Measurements from ENCODE around the gene NUDT16L1. TPM values are rescaled to one million over a fixed set of nuclear protein-coding genes. Genes with fewer than 3 reads are reported as not detected.

NUDT16L1 gene
- total and polyA plus RNA-seq, 2 of the 4 experiments (the other 2 are of a cell fraction): 22.9 to 44.3 TPM

DNA sequence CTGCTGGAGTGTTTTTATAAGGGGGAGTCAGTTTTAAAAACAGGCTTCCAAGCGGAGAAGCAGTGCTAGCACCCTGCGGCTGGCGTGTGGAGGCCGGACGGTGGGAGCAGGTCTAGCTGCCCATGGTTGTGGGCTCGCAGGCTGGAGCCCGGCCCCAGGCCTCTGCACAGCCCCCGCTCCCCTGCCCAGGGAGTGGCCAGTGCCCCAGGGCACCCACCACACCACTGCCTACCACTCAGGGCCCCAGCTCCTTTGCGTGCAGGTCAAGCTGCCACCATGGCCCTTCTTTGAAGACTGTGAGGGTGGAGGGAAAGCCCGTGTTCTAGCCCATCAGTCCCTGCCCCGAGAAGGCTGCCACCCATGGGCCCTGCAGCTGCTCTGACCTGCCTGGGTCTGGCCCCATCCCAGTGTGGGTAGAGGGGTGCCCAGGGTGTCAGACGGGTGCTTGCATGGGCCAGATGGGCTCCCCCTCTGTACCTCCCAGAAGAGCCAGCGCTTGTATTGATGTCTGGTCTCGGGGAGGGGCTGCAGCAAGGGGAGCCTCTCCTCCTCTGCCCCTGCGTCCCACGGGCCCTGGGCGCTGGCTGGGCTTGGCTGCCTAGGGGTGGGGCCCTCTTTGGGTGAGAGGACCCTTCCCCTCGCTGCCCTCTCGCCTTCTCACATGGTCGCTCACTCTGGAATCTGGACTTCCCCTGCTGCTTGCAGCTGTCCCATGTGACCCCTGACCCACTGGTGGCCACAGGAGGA, 1.5 kb upstream of the NUDT16L1 start:
- no peak for ATAC-seq (ENCODE audit: low read depth)
- intact Hi-C loops (cut with micrococcal nuclease) (no loop called here), dilution Hi-C loops (cut with HindIII; ENCODE audit: low sequenced_read_pairs, unreplicated experiment) (no loop called here), in situ Hi-C loops (cut with MboI; ENCODE audit: low sequenced_read_pairs) (no loop called here)
- WGBS, 2 experiments (ENCODE audit: extremely low coverage in 2 of 2, insufficient read length in 1 of 2): 100% methylated on average over 3 of the region's 20 CpGs; no CpG with 5 or more reads in 1 of the 2 experiments
- peaks cover 0 to 26% of the 10 kb centered on the region in 2 experiments; a peak in 3 of 4 replicates for H3K79me1 ChIP-seq (ENCODE audit: low read depth in 1 of 2, low read length in 2 of 2)
- DNase-seq: no peak
- no peak overlapping the region for H4K5ac ChIP-seq (ENCODE audit: low read depth, low read length)
- H2AK5ac ChIP-seq (ENCODE audit: low read depth, low read length): no peak overlapping the region
- H2BK20ac ChIP-seq (ENCODE audit: low read depth, low read length): no peak overlapping the region
- H3K36me3 ChIP-seq (ENCODE audit: control insufficient read depth, insufficient read depth, low read length): peaks cover 30% of the 10 kb centered on the region
- H3K18ac ChIP-seq (ENCODE audit: low read depth, low read length): no peak overlapping the region
- H2AK9ac ChIP-seq (replicated peaks; ENCODE audit: low read depth, low read length, poor library complexity): no peak overlapping the region
- H4K8ac ChIP-seq (ENCODE audit: low read depth in 2 of 2, low read length in 2 of 2): no peak overlapping the region
- BruUV-seq (replicated peaks): no TSS peak
- H3K9ac ChIP-seq (ENCODE audit: low read depth, low read length): no peak overlapping the region
- no peak overlapping the region for H3K27ac ChIP-seq (ENCODE audit: insufficient read depth, low read length)
- no peak overlapping the region for H3K14ac ChIP-seq (replicated peaks; ENCODE audit: low read depth, low read length)
- no peak overlapping the region for H3K4ac ChIP-seq (ENCODE audit: low read depth, low read length)
- CTCF ChIA-PET: interaction anchor here (0.6 kb wide), 1 partner anchor 206 kb away, joined by 3 read pairs; no protein-coding TSS in a partner anchor
- no peak overlapping the region for H2BK5ac ChIP-seq (ENCODE audit: low read depth, low read length, poor library complexity, severe bottlenecking)
- H4K20me1 ChIP-seq (ENCODE audit: insufficient read depth, low read length): peaks cover 17% of the 10 kb centered on the region
- no peaks in the 10 kb centered on the region for H3K9me3 ChIP-seq (ENCODE audit: control insufficient read depth, insufficient read depth, low read length)
- peaks cover 7% of the 10 kb centered on the region for H3K4me1 ChIP-seq (ENCODE audit: control insufficient read depth, insufficient read depth, low read length)
- H2AFZ ChIP-seq (replicated peaks; ENCODE audit: low read length, poor library complexity): no peak overlapping the region
- H3K56ac ChIP-seq (ENCODE audit: extremely low read depth, insufficient read depth, low read length): no peak overlapping the region
- H3K27me3 ChIP-seq (ENCODE audit: control insufficient read depth, insufficient read depth, low read length): no peaks in the 10 kb centered on the region
- TF ChIP-seq RFX5 (IDR thresholded peaks at IDR 0.05; ENCODE audit: low read depth, low read length) (no peak), CEBPB (IDR thresholded peaks at IDR 0.05; ENCODE audit: low read depth, low read length) (no peak), RCOR1 (IDR thresholded peaks at IDR 0.05; ENCODE audit: insufficient replicate concordance, low read length) (no peak), MXI1 (IDR thresholded peaks at IDR 0.05; ENCODE audit: borderline replicate concordance, low read depth, low read length) (no peak), MAFK (IDR thresholded peaks at IDR 0.05; ENCODE audit: low read depth, low read length) (no peak), ELK1 (IDR thresholded peaks at IDR 0.05; ENCODE audit: borderline replicate concordance, low read depth, low read length) (no peak), CTCF (conservative IDR thresholded peaks at IDR 0.05; ENCODE audit: low read depth, low read length) (no peak), BHLHE40 (IDR thresholded peaks at IDR 0.05; ENCODE audit: low read depth, low read length) (no peak), NFE2L2 (IDR thresholded peaks at IDR 0.05; ENCODE audit: low read depth, low read length) (no peak), CHD1 (IDR thresholded peaks at IDR 0.05; ENCODE audit: low read depth, low read length) (no peak), USF2 (IDR thresholded peaks at IDR 0.05; ENCODE audit: low read depth, low read length) (no peak), FOS (IDR thresholded peaks at IDR 0.05; ENCODE audit: low read depth, low read length) (no peak), MAZ (IDR thresholded peaks at IDR 0.05; ENCODE audit: borderline replicate concordance, low read depth, low read length) (no peak), RAD21 (IDR thresholded peaks at IDR 0.05; ENCODE audit: low read length) (no peak)
- H4K91ac ChIP-seq (ENCODE audit: insufficient read depth, low read depth, low read length): no peak overlapping the region
- H3K23ac ChIP-seq (ENCODE audit: low read depth, low read length): no peak overlapping the region
- no peak overlapping the region for H2BK15ac ChIP-seq (ENCODE audit: low read depth, low read length)
- no peak overlapping the region for H3K4me2 ChIP-seq (ENCODE audit: low read depth, low read length)
- H3K9me1 ChIP-seq (ENCODE audit: insufficient read depth, low read length): peaks cover 5% of the 10 kb centered on the region; the same call in 1 of the 2 replicates
- H3K4me3 ChIP-seq (ENCODE audit: insufficient read depth, low read depth, low read length): no peak overlapping the region
- H2BK120ac ChIP-seq (ENCODE audit: low read depth, low read length): no peak overlapping the region
- POLR2A ChIA-PET (ENCODE audit: unreplicated experiment): no interaction called here
